GM13976 (cell line): ENCODE data around the gene DISC1.

Experiments
- DNase-seq: peaks from one replicate; pipeline ENCODE4 v3.0.0; 2012; ENCODE audit warnings: low spot score
- CTCF ChIP-seq: IDR thresholded peaks from 2 replicates; pipeline ENCODE4 v1.5.1; 2012; ENCODE audit warnings: borderline replicate concordance, mild to moderate bottlenecking; ENCODE audit not compliant: insufficient read depth; ENCODE audit errors: extremely low read depth, missing control alignments, control extremely low read depth
- in situ Hi-C: fragments of 300-500 bp; cut with MboI; formaldehyde crosslinking; loops from one replicate; pipeline ENCODE4 v1.12.0; 2022; ENCODE audit warnings: low sequenced_read_pairs, mixed read lengths, inconsistent platforms; ENCODE audit not compliant: unreplicated experiment

DISC1 gene

GRCh38 chr1:232057217-232057895, 430.8 kb downstream of the DISC1 start:
- in situ Hi-C loops, result no loop called here
- DNase-seq, result no peak
- no peak for TF ChIP-seq CTCF

GRCh38 chr1:232057896-232058274, 431.3 kb downstream of the DISC1 start:
- no peak for TF ChIP-seq CTCF
- DNase-seq, result no peak
- in situ Hi-C loops, result no loop called here

GRCh38 chr1:232059726-232060374, 433.3 kb downstream of the DISC1 start:
- in situ Hi-C loops, result no loop called here
- DNase-seq, result no peak
- TF ChIP-seq CTCF, result no peak

GRCh38 chr1:232062967-232063366, 436.4 kb downstream of the DISC1 start:
- DNase-seq, result no peak
- in situ Hi-C loops, result no loop called here
- no peak for TF ChIP-seq CTCF

GRCh38 chr1:232066521-232066920, 439.9 kb downstream of the DISC1 start:
- no peak for TF ChIP-seq CTCF
- in situ Hi-C loops, result no loop called here
- DNase-seq, result no peak

- no peak for DNase-seq
- TF ChIP-seq CTCF, result no peak
- in situ Hi-C loops, result no loop called here
Observed at GRCh38 chr1:232074265-232074664, 447.7 kb downstream of the DISC1 start.
